Islet precursor cell (in vitro differentiated cells): ENCODE measurements around the gene TM4SF18.
"Not testable (repeated sequence)": the region's sequence is repeated elsewhere in the genome, so short reads cannot be mapped to it uniquely, and the experiment has no call there.

ENCODE experiments used
- DNase-seq: peaks from one replicate; pipeline ENCODE4 v3.0.0-alpha.2; 2018

TM4SF18 gene, protein sequence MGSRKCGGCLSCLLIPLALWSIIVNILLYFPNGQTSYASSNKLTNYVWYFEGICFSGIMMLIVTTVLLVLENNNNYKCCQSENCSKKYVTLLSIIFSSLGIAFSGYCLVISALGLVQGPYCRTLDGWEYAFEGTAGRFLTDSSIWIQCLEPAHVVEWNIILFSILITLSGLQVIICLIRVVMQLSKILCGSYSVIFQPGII

DNA sequence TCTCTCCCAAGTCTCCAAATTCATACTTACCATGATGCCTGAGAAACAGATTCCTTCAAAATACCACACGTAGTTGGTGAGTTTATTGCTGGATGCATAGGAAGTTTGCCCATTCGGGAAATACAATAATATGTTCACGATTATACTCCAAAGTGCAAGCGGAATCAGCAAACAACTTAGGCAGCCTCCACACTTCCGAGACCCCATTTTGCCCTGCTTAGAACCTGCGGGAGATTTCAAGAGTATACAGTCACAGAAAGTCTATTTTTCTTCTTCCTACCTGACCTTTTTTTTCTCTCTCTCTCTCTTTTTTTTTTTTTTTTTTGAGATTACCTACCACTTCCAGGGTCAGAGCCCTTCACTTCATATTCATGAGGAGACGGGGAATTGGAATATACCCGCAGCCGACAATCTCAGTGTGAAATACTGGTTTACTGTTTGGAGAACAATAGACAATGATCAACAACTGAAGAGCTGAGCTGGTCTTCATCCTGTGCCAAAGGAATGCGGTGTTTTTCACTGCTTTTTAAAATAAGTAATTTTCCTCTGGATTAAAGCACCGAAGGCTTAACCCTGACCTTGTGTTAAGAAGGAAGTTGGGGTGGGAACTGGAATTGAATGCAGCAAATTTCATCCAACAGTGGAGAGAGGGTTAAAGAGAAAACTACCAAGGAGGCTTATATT lies at the start of gene TM4SF18:
TSS of gene TM4SF18 (minus strand) at position 461 of the 684 bp plus-strand sequence. CDS start at position 207, 254 bp downstream.
- DNase-seq, result no peak

DNA sequence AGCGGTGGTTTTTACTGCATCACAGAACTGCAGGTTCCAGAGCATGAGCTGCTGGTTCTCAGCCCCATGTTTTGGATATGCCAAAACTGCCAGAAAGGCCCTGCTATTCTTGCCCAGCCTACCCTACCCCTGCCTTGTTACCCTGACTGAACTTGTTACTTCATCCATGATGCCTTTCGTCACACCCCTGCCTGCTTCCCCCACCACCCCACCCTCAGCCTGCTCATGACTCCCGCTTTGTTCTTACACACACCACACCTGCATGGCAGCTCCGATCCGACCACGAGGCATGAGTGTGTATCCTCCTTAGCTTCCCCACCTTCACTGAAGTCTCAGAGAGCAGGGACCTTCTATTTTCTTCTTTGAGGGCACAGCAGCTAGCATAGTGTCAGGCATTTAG lies 49.1 kb upstream of the TM4SF18 start:
- no peak for DNase-seq

DNA sequence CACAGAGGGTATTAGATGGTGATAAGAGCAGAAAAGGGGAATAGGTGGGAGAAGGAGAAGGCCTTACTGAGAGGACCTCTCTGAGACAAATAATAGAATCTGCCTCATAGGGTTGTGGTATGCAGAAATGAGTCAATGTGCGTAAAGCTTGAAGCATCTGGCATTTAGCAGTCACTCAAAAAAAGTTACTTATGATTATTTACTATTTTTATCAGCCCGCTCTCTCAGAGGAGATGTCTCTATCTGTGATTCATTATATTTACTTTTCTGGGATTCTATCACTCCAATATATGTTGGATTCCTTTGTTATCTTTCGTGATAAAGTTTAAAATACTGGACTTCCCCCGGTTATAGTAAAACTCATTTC lies 48.6 kb upstream of the TM4SF18 start:
- DNase-seq, result no peak

DNA sequence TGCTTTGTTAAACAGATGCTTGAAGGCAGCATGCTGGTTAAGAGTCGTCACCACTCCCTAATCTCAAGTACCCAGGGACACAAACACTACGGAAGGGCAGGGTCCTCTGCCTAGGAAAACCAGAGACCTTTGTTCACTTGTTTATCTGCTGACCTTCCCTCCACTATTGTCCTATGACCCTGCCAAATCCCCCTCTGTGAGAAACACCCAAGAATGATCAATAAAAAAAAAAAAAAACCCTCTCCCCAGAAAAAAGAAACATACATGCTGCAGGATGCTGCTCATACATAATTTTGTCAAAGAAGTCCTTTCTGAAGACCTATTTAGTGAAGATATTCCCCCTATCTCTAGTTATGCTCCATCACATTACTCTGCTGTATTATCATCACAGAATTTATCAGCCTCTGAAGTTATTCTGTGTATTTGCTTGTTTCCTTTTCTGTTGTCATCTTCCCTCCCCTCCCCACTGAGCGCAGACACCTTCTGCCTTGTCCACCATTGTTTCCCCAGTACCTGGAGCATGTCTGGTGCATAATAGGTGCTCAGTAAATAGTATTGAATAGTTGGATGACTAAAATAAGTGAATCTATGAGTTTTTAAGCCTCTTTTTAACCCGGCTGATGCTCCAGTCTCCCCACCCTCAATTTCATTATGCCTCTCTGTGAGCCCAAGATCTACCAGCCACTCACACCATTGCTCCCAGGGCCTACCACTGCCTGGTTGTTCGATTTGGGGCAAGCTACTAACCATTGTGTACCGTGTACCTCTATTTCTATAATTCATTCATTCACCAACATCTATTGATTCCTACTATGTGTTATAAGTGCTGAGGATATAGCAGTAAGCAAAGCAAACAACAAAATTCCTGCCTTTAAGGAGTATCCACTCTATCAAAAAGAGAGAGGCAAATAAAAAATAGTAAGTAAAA lies 48.0 kb upstream of the TM4SF18 start:
- no peak for DNase-seq

DNA sequence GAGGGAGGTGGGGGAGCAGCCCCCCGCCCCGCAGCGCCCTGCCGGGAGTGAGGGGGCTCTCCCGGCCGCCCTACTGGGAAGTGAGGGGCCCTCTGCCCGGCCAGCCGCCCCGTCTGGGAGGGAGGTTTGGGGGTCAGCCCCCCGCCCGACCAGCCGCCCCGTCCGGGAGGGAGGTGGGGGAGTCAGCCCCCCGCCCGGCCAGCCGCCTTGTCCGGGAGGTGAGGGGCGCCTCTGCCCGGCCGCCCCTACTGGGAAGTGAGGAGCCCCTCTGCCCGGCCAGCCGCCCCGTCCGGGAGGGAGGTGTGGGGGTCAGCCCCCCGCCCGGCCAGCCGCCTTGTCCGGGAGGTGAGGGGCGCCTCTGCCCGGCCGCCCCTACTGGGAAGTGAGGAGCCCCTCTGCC lies 46.8 kb upstream of the TM4SF18 start:
- not testable (repeated sequence) for DNase-seq

DNA sequence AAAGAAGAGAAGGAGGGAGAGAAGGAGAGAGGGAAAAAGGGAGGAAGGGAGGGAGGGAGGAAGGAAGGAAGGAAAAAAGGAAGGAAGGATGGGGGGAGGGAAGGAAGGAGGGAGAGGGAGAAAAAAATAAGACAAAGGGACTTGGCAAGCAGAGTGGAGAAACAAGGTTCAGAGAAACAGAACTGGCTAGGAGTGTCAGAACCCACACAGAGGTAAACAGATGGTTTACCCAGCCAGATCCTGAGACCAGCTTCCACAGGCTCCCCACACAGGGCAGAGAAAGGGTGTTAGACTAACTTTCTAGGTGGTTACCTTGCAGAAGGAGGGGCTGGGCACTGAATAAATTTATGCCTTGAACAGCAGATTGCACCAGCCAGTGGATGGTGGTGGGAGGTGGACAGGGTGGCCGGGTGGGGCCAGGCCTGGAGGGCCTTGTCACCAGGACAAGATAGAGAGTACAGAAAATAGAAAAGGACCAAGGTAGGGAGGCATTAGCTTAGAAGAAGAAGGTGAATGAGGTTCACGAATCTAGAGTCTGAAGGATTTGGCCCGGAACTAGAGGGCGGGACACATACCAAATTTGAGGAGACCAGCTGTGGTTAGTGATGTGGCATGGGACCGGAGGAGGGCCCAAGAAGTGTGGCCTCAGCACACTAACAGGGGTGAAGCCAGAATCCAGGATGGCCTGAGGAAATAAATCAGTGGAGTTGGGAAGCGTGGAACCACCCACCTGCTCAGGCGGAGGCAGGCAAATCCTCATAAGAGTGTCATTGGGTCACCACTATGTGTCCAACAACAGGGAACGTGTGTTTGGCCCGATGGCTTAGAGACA lies 45.3 kb upstream of the TM4SF18 start:
- no peak for DNase-seq

DNA sequence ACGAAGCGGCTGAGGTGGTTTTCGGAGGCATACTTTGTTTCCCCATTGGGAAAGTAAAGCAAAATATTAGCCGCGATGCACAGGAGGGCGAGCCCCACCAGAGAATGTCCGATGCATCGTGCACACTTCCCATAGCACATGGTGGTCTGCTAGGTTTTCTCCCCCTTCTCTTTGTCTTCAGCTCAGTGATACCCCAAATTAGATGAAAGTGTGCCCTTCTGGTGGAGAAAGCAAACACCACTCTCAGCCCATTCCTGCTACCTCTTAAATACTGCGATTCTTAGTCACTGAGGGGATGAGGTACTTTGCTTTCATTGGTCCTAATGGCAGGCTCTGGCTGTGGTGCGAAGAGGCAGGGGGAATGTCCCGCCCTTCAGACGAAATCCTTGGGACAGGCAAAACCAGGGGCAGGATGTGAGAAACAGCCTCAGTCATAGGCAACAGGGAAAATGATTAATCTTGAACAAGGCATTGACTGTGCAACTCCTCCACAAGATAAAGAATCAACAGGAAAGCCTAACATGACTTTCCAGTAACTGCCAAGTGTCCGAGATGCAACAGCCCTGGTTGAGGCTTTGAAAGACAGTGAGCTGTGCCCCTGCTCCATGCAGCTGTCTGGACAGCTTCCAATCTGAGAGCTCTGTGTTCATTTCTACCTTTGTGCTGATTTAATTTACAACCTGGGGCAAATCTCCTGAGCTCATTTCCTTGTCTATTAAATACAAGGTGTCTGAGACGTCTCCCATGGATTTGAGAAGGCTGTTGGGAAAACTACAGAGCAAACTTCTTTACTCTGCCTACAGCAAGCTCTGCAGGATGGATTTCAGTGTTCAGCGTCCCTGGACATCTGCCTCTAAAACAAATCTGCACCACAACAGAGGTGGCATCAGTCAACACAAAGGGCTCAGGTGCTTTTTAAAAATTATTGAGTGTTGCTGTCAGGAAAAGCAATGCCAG lies 44.2 kb upstream of the TM4SF18 start, which contains the start of gene TM4SF1:
TSS of gene TM4SF1 (minus strand) at position 242 of the 957 bp plus-strand sequence. CDS start at position 140, 102 bp downstream.
- DNase-seq, result peak; percentile 80

DNA sequence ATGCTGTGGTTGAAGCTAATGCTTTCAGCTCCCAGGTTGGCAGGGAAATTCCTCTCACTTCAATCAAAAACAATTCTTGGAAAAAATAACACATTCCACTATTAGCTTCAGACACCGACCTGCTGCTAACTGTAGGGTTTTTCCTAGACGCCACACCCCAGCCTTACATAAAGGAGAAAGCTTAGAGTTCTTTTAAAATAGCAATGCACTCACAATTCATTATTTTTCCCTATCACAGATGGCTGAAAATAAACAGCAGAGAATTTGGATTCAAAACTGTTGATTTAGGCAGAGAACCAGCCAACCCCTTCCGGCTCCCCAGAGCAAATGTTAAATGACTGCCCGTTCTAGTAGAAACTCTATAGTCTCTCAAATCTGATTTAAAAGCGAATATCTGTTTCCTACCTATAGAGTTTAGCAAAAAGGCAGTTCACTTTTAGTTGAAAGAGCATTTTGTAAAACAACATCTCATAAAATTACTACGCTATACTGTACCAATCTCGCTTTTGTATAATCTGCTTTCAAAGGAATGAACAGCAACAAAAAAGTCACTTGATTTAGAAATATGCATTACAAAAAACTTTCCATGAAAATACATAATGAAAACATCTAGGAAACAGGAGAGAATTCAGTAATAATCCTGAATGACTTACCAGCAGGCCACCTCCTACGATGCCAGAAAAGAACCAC lies 43.4 kb upstream of the TM4SF18 start:
- DNase-seq, result no peak

DNA sequence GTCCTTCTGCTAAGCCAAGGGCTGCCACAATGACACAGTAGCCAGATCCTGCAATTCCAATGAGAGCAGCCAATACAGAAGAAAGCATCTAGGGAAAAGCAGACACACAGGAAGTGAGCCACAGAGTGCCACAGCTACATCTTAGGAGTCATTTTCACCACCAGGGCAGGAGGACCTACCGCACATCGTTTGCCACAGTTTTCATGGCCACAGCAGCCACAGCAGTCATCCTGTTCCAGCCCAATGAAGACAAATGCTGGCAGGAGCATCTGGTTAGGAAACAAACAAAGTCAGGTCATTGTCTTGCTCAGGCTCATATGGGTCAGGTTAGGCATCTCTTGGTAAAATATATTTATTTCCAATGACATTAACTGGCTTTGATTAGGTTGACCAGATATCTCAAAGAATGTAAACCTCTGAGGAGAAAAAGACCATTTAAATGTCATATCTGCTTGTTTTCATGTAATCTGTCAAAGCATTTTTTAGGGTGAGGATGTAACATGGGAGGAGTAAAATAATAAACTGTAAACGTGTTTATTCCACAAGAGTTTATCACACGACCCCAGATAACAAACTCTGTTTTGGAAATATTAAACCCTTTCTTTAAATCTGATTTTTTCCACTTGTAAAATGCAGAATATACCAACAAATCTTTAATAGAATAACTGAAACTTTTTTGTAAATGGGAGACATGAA lies 42.2 kb upstream of the TM4SF18 start:
- no peak for DNase-seq

DNA sequence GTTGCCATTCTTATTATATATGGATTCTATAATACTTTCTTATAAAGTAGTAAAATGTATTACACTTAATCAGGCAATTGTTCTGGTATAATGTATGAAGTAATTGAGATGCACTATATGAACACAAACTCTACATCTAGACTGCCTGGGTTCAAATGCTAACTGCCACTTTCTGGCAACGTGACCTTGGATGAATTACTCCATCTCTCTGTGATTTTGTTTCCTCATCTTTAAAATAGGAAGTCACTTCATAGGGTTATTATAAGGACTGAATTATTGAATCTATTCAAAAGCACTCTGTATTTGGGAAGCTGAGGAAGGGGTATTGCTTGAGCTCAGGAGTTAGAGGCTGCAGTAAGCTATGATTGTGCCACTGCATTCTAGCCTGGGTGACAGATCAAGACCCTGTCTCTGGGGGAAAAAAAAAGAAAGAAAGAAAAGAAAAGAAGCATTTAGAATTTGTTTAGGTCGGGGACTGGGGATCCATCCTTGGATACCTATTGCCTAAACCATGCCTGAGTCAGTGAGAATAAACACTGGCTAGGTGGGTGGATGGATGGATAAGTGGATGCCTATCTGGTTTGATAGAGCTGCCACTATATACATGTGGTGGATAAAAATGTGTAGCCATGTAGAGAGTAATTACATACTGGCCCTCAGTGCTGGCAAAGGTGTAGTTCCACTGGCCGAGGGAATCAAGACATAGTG lies 41.5 kb upstream of the TM4SF18 start:
- DNase-seq, result no peak

DNA sequence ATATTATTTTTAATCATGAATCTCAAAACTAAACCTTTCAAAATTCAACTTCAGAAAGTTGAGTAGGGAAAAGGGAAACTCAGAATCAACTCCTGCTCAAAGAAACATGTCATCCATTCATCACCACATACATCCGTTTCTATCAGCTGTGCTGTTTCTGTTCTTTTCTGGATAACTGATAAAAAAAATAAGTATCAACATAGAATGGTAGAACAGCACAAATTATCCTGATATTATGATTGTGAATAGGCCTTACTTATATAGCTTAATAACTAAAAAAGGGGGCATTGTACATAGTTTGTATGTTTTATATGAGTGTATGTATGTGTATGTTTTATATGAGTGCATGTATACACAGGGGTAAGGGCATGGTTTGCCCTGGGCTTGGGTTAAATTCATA lies 41.0 kb upstream of the TM4SF18 start:
- no peak for DNase-seq

DNA sequence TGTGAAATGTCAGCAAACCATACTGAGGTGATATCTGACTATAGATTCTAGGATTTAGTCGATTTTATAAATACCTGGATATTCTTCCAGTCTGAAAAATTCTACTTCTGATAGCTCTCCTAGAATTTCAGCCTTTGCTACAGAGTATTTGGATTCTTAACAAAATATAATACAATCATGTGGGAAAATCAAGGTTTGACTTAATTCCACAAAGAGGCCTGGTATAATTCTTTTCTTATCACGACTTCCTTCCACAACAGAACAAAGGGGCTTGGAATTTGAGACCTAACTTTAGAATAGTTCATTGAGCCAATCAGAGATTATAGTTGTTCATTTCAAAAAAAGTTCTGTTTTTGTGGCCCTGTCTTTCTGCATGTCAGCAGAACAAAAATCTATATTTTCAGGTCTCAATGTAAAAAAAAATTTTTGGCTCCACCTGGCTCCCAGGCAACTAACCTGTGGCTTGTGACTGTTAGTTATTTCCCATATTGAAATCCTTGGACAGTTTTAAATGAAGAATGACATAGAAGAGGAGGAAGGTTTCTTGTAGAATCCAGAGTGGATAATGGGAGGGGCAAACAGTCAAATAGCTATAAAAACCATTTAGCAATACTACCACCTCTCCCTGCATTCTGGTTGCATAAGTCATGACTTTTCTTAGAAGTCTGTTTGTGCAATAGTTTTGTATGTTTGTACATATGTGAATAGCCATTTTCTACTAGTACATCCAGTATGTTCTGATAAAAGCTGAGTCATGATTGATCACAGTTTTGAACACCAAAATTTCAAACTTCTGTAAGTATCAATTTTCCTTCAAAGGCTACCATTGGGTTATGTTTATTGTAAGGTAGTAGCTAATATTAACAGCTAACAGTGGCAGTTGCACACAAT lies 40.0 kb upstream of the TM4SF18 start:
- no peak for DNase-seq

DNA sequence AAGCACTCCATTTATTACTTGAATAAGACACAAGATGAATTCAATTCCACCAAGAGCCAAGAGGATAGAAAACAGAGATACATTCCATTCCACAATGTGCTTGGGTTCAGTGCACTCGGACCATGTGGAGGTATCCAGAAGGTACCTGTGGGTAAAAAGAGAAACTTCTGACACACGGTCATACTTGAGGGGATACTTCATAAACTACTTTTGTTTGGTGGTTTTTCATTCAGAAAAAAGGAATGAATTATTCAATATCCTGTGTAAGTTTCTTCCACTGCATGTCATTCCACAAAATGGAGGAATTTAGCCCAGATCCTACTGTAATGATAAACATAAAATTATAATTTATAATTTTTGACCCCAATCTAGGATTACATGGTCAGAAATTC lies 38.3 kb upstream of the TM4SF18 start:
- no peak for DNase-seq

DNA sequence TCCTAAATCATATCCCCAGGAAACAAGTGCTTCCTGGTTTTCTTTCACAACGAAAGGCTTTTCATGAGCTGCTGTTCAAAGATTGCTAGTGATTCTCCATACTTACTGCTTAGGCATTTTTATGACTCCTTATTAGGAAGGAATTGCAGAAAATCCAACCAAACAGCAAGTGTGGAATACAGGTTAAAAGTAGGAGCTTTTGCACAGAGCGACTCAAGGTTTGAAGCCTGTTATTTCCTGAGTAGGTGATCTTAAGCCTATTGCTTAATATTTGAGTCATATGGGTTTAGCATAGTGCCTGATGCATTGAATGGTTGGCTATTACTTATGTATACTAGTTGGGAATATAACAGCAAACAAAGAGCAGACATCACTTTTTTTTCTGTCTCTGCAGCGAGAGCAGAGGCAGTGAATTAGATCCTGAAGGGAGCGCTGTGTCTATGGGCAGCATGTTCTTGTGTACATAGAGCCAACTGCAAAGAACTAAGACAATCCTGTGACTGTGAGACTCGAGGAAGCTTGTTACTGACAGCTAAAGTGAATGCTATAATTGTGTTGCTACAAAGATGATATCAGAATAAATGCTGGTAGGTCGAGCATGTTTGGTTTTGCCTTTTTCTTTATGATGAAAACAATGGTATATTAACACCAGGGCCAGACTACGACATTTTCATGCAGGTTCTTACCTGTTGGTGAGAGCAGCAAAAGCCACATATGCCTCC lies 37.7 kb upstream of the TM4SF18 start:
- DNase-seq, result no peak

DNA sequence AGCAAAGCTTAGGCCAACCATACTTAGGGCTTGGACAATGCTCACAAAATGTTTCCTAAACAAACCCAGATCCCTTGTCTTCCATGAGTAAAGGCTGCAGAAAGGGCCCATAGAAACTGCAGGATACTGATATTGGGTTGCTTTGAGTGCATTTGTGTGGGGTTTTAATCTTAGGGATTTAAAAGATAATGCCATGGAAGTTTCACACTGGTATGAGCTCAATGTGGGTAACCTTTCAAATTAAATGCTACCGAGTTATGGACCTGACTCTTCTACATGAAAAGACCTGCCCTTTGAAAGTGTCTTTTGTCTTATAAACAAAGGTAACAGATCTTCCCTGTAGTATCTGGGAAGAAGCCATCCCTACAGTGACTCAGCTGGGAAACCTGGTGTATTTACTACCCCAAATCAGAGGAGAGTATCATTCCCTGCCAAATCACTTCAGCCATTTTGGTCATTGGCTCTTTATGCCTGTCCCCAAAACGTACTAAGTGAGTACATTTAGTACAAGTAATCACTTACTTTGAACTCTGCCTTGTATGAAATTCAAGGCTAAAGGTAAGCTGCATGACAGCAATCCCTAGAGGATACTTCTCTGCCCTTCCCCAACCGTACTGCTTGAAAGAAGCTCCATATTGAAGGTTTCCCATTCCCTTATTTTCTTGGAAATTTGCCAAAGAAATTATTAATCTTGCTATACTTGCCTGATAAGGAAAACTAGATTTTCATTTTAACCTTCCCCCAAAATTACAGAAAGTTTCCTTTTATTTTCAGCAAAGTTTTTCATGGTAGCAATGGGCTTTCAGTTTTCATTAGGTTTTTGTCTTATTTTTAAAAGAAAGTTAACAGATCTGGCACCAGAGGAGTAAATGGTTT lies 36.8 kb upstream of the TM4SF18 start:
- DNase-seq, result no peak

DNA sequence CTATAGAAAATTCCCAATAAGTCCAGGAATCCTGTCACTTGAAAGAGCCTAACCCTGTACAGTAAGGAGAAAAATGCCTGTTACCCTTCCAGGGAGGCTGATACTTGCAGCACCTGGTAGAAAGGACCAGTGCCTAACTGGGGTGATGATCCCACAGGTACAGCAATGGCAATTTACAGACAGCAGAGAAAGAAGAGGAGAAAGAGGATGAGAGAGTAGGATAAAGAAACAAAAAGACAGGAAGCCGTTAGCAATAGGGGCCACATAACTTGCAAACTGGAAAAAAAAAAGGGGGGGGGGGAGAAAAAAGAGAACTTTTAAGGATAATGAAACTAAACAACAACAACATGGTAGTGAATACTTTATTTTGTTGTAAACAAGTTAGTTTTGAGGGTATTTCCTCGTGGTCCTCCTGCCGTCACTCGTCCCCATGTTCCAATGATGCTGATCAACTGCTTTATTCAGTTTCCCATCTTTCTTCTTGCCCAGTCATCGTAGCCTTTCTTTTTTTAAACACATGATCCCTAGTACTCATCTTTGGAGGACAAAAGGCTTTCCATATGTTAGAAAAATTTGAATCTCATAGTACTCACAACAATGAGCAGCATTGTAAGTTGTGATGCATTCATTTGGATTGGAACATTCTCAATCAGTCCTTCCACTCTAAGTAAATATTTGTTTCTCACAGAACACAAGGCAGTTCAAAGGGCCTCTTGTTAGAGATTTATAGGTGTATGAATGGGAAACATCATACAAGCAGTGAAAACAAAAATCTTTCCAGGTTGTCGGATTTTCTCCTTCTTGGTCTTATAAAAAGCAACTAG lies 35.5 kb upstream of the TM4SF18 start:
- no peak for DNase-seq
